GM23338 (cell line): ENCODE measurements around the gene SMCO2. TPM values are rescaled to one million over a fixed set of nuclear protein-coding genes. Genes with fewer than 3 reads are reported as not detected.

Experiments
- ATAC-seq: fragments of 200-7000 bp; cut with Tn5 transposase; 3 replicates; pipeline ENCODE4 v1.9.1; 2020
- DNase-seq: peaks from one replicate; pipeline ENCODE4 v3.0.0-alpha.2; 2015; ENCODE audit warnings: low spot score
- H2AFZ ChIP-seq: fragments of 200-600 bp; sonication (generic); 2 replicates; pipeline ENCODE4 v1.8.0; 2016; ENCODE audit warnings: antibody characterized with exemption, mild to moderate bottlenecking, moderate library complexity
- H3F3A ChIP-seq: fragments of 200-600 bp; sonication (generic); replicated peaks from 2 replicates; pipeline ENCODE4 v1.8.0; 2017; ENCODE audit warnings: antibody characterized with exemption, mixed run types, low read depth
- H3K27ac ChIP-seq: fragments of 200-600 bp; sonication (generic); 2 replicates; pipeline ENCODE4 v1.6.1; 2016; ENCODE audit warnings: low read depth
- H3K27me3 ChIP-seq: fragments of 200-600 bp; sonication (generic); 2 replicates; pipeline ENCODE4 v1.8.0; 2016; ENCODE audit warnings: mild to moderate bottlenecking, mixed run types, moderate library complexity; ENCODE audit not compliant: insufficient read depth
- H3K36me3 ChIP-seq: fragments of 200-600 bp; sonication (generic); 2 replicates; pipeline ENCODE4 v1.8.0; 2016; ENCODE audit warnings: mild to moderate bottlenecking; ENCODE audit not compliant: insufficient read depth
- H3K4me1 ChIP-seq: fragments of 200-600 bp; sonication (generic); 2 replicates; pipeline ENCODE4 v1.8.0; 2016; ENCODE audit warnings: mild to moderate bottlenecking, moderate library complexity; ENCODE audit not compliant: insufficient read depth
- H3K4me2 ChIP-seq: fragments of 200-600 bp; sonication (generic); 2 replicates; pipeline ENCODE4 v1.7.1; 2017; ENCODE audit warnings: mixed run types
- H3K4me3 ChIP-seq: fragments of 200-600 bp; sonication (generic); 2 replicates; pipeline ENCODE4 v1.6.1; 2016; ENCODE audit warnings: mixed run types
- H3K79me2 ChIP-seq: fragments of 200-600 bp; sonication (generic); replicated peaks from 2 replicates; pipeline ENCODE4 v1.8.0; 2017; ENCODE audit warnings: mild to moderate bottlenecking; ENCODE audit not compliant: insufficient read depth
- H3K9me2 ChIP-seq: fragments of 200-600 bp; sonication (generic); 2 replicates; pipeline ENCODE4 v1.8.0; 2017; ENCODE audit not compliant: insufficient read depth
- H4K20me1 ChIP-seq: fragments of 200-600 bp; sonication (generic); replicated peaks from 2 replicates; pipeline ENCODE4 v1.8.0; 2017; ENCODE audit warnings: mild to moderate bottlenecking; ENCODE audit not compliant: insufficient read depth
- H3K27ac Mint-ChIP-seq: 2 replicates; pipeline ENCODE4 v1.8.0; 2020; ENCODE audit warnings: inconsistent platforms, mild to moderate bottlenecking, moderate library complexity, mixed read lengths
- H3K27me3 Mint-ChIP-seq: 3 replicates; pipeline ENCODE4 v1.8.0; 2022; ENCODE audit warnings: low read depth, mild to moderate bottlenecking, moderate library complexity, mixed read lengths, inconsistent platforms; ENCODE audit not compliant: insufficient read depth, poor library complexity
- H3K36me3 Mint-ChIP-seq: 3 replicates; pipeline ENCODE4 v1.8.0; 2021; ENCODE audit warnings: low read depth, mild to moderate bottlenecking, inconsistent platforms, moderate library complexity, mixed read lengths
- H3K4me1 Mint-ChIP-seq: 3 replicates; pipeline ENCODE4 v1.8.0; 2020; ENCODE audit warnings: mild to moderate bottlenecking, inconsistent platforms, mixed read lengths
- H3K4me3 Mint-ChIP-seq: 3 replicates; pipeline ENCODE4 v1.8.0; 2021; ENCODE audit warnings: moderate library complexity, mild to moderate bottlenecking, inconsistent platforms, mixed read lengths
- H3K9me3 Mint-ChIP-seq: 3 replicates; pipeline ENCODE4 v1.8.0; 2020; ENCODE audit warnings: moderate library complexity, mild to moderate bottlenecking, inconsistent platforms, mixed read lengths
- ETS1 ChIP-seq: IDR thresholded peaks from 2 replicates; pipeline ENCODE4 v1.6.1; 2016; ENCODE audit warnings: antibody characterized with exemption
- EZH2 ChIP-seq: fragments of 200-600 bp; sonication (generic); IDR thresholded peaks from one replicate; pipeline ENCODE4 v1.8.0; 2017; ENCODE audit warnings: antibody characterized with exemption, mild to moderate bottlenecking, low read depth; ENCODE audit not compliant: unreplicated experiment
- REST ChIP-seq: IDR thresholded peaks from one replicate; pipeline ENCODE4 v1.6.1; 2018; ENCODE audit warnings: antibody characterized with exemption; ENCODE audit not compliant: unreplicated experiment
- STAT1 ChIP-seq: IDR thresholded peaks from one replicate; pipeline ENCODE4 v1.6.1; 2016; ENCODE audit warnings: antibody characterized with exemption; ENCODE audit not compliant: unreplicated experiment
- ZNF331 ChIP-seq: fragments of 250-450 bp; sonication (Bioruptor Pico); IDR thresholded peaks from 2 replicates; pipeline ENCODE4 v1.5.0; 2020; ENCODE audit warnings: low read depth, mild to moderate bottlenecking, moderate library complexity
- polyA plus RNA-seq: library from polyadenylated mRNA; unstranded; fragments of >200 nt; fragmentation: Nextera tagmentation; extraction: Ambion mirVana; gene quantifications from 2 replicates; pipeline ENCODE4 v1.2.1, GENCODE V29; 2016
- total RNA-seq: library from RNA; depleted of rRNA; stranded (reverse); fragments of >200 nt; shearing (Covaris generic); gene quantifications from 2 replicates; pipeline ENCODE4 v1.2.3, GENCODE V29; 2014

The SMCO2 gene
- total and polyA plus RNA-seq, 2 experiments from 2014 or later: 0.86 TPM; not detected in 1

GRCh38 chr12:27506645-27507189 is 60.2 kb downstream of the SMCO2 start:
- no peaks in the 10 kb centered on the region for H3K9me3 Mint-ChIP-seq
- H2AFZ ChIP-seq: 0 out of 2 replicates have a peak overlapping the region, but pooled peaks have one; percentile 43

GRCh38 chr12:27508736-27509431 is 62.3 kb downstream of the SMCO2 start:
- Histone ChIP-seq H3K79me2 (no peaks in the 10 kb centered on the region), H4K20me1 (no peaks in the 10 kb centered on the region), H3K36me3 (no peaks in the 10 kb centered on the region), H3K4me3 (no peak overlapping the region), H3K27ac (no peak overlapping the region), H2AFZ (no peak overlapping the region), H3K27me3 (no peaks in the 10 kb centered on the region), H3K4me2 (no peak overlapping the region), H3F3A (no peaks in the 10 kb centered on the region), H3K4me1 (no peaks in the 10 kb centered on the region), H3K9me2 (0 out of 2 replicates have a peak, but pooled peaks cover 6% of the 10 kb centered on the region)
- ATAC-seq (no peak), DNase-seq (no peak)
- no peak overlapping the region for H3K27ac Mint-ChIP-seq
- H3K4me3 Mint-ChIP-seq: no peak overlapping the region
- no peaks in the 10 kb centered on the region for H3K36me3 Mint-ChIP-seq
- H3K27me3 Mint-ChIP-seq: peaks cover 5% of the 10 kb centered on the region
- peaks cover 7% of the 10 kb centered on the region; the same call in 2 of the 3 replicates for H3K4me1 Mint-ChIP-seq
- H3K9me3 Mint-ChIP-seq: no peaks in the 10 kb centered on the region
- TF ChIP-seq REST: no peak
- no peak for TF ChIP-seq ETS1
- no peak for TF ChIP-seq ZNF331 (CRISPR knock-in tag)
- TF ChIP-seq EZH2: no peak
- no peak for TF ChIP-seq STAT1

More at GRCh38 chr12:27506645-27507189, 60.2 kb downstream of the SMCO2 start:
- ATAC-seq (no peak), DNase-seq (no peak)
- H3K4me2 ChIP-seq: no peak overlapping the region
- H3K27me3 ChIP-seq: no peaks in the 10 kb centered on the region
- no peaks in the 10 kb centered on the region for H3K36me3 ChIP-seq
- no peak overlapping the region for H3K27ac ChIP-seq
- Mint-ChIP-seq H3K27ac (no peak overlapping the region), H3K4me1 (peaks cover 7% of the 10 kb centered on the region; the same call in 2 of the 3 replicates), H3K36me3 (no peaks in the 10 kb centered on the region), H3K4me3 (no peak overlapping the region), H3K27me3 (peaks cover 5% of the 10 kb centered on the region)
- no peaks in the 10 kb centered on the region for H4K20me1 ChIP-seq
- no peak overlapping the region for H3K4me3 ChIP-seq
- TF ChIP-seq REST: no peak
- no peaks in the 10 kb centered on the region for H3F3A ChIP-seq
- H3K79me2 ChIP-seq: no peaks in the 10 kb centered on the region
- H3K9me2 ChIP-seq: 0 out of 2 replicates have a peak, but pooled peaks cover 6% of the 10 kb centered on the region
- H3K4me1 ChIP-seq: no peaks in the 10 kb centered on the region
